ENCODE measurements around the gene CYB561.

GRCh38 chr17:63445065-63445464, 1.0 kb downstream of the CYB561 start:
- TF ChIP-seq MAX (CRISPR knock-in tag; IDR thresholded peaks at IDR 0.05) (no peak), NR3C1 (CRISPR knock-in tag; conservative IDR thresholded peaks at IDR 0.05; ENCODE audit: low read depth) (no peak), CTCF (IDR thresholded peaks at IDR 0.05) (no peak), ATF1 (CRISPR knock-in tag; IDR thresholded peaks at IDR 0.05) (no peak), ZNF263 (CRISPR knock-in tag; IDR thresholded peaks at IDR 0.05; ENCODE audit: low read depth) (no peak), ZNF232 (CRISPR knock-in tag; IDR thresholded peaks at IDR 0.05) (no peak), ZNF512 (CRISPR knock-in tag; IDR thresholded peaks at IDR 0.05; ENCODE audit: borderline replicate concordance) (no peak), E2F4 (CRISPR knock-in tag; IDR thresholded peaks at IDR 0.05; ENCODE audit: borderline replicate concordance, low read depth) (no peak), ZMAT4 (CRISPR knock-in tag; IDR thresholded peaks at IDR 0.05) (no peak), USF2 (CRISPR knock-in tag; IDR thresholded peaks at IDR 0.05) (no peak), NFE2L1 (CRISPR knock-in tag; IDR thresholded peaks at IDR 0.05) (no peak)

All from WTC11 (cell line).